ENCODE results near the gene EEF1B2.
"Not testable (repeated sequence)": the region's sequence is repeated elsewhere in the genome, so short reads cannot be mapped to it uniquely, and the experiment has no call there.

- not testable (repeated sequence) for TF ChIP-seq CTCF (IDR thresholded peaks at IDR 0.05; ENCODE audit: borderline replicate concordance, extremely low read depth, low read length, poor library complexity, severe bottlenecking); EZH2 (IDR thresholded peaks at IDR 0.05; ENCODE audit: borderline replicate concordance, low read depth, low read length, severe bottlenecking)
Observed at GRCh38 chr2:206162401-206162800, 2.7 kb downstream of the EEF1B2 start.

Data from DND-41 (cell line).